ENCODE data around the gene ASXL1. TPM values are rescaled to one million over a fixed set of nuclear protein-coding genes. Genes with fewer than 3 reads are reported as not detected.

ASXL1 gene
- total RNA-seq, 1 donor from 2014 or later, result 97.5 TPM

- DNase-seq (ENCODE audit: extremely low spot score in 2 of 2), result no peak
- Histone ChIP-seq H3K4me3 (no peak overlapping the region), H3K4me1 (peaks cover 28% of the 10 kb centered on the region), H3K9me3 (no peaks in the 10 kb centered on the region), H3K27ac (no peak overlapping the region), H3K27me3 (no peaks in the 10 kb centered on the region), H3K36me3 (peaks cover 0 to 22% of the 10 kb centered on the region in 2 donors)
- intact Hi-C loops (cut with DNase I), result no loop called here
- TF ChIP-seq POLR2A (IDR thresholded peaks at IDR 0.05) (no peak), POLR2AphosphoS5 (IDR thresholded peaks at IDR 0.05; ENCODE audit: insufficient read depth in 1 of 2, low read depth in 1 of 2) (no peak), CTCF (IDR thresholded peaks at IDR 0.05) (no peak)
Measured at GRCh38 chr20:32449890-32450401, 91.8 kb downstream of the ASXL1 start.

- H3K27ac ChIP-seq, result no peak overlapping the region
- H3K27me3 ChIP-seq, result no peaks in the 10 kb centered on the region
- no peak for TF ChIP-seq POLR2A (IDR thresholded peaks at IDR 0.05)
- no peak for TF ChIP-seq CTCF (IDR thresholded peaks at IDR 0.05)
- no peak for TF ChIP-seq POLR2AphosphoS5 (IDR thresholded peaks at IDR 0.05; ENCODE audit: insufficient read depth in 1 of 2, low read depth in 1 of 2)
- H3K4me3 ChIP-seq, result no peak overlapping the region
- H3K9me3 ChIP-seq, result no peaks in the 10 kb centered on the region
- intact Hi-C loops (cut with DNase I), result no loop called here
- peaks cover 25% of the 10 kb centered on the region for H3K4me1 ChIP-seq
- no peak for DNase-seq (ENCODE audit: extremely low spot score in 2 of 2)
- H3K36me3 ChIP-seq, result peaks cover 0 to 22% of the 10 kb centered on the region in 2 donors
Measured at GRCh38 chr20:32450484-32451061, 92.4 kb downstream of the ASXL1 start.

GRCh38 chr20:32451340-32451681 is 93.2 kb downstream of the ASXL1 start:
- peaks cover 18% of the 10 kb centered on the region for H3K4me1 ChIP-seq
- TF ChIP-seq CTCF (IDR thresholded peaks at IDR 0.05) (no peak), POLR2A (IDR thresholded peaks at IDR 0.05) (no peak), POLR2AphosphoS5 (IDR thresholded peaks at IDR 0.05; ENCODE audit: insufficient read depth in 1 of 2, low read depth in 1 of 2) (no peak)
- no peak overlapping the region for H3K27ac ChIP-seq
- H3K36me3 ChIP-seq, result peaks cover 0 to 22% of the 10 kb centered on the region in 2 donors
- no peaks in the 10 kb centered on the region for H3K27me3 ChIP-seq
- intact Hi-C loops (cut with DNase I), result no loop called here
- DNase-seq (ENCODE audit: extremely low spot score in 2 of 2), result no peak
- H3K9me3 ChIP-seq, result no peaks in the 10 kb centered on the region
- no peak overlapping the region for H3K4me3 ChIP-seq

GRCh38 chr20:32451682-32452461 is 93.7 kb downstream of the ASXL1 start:
- Histone ChIP-seq H3K9me3 (no peaks in the 10 kb centered on the region), H3K4me3 (no peak overlapping the region), H3K27me3 (no peaks in the 10 kb centered on the region), H3K36me3 (peaks cover 0 to 22% of the 10 kb centered on the region in 2 donors), H3K4me1 (peaks cover 18% of the 10 kb centered on the region), H3K27ac (no peak overlapping the region)
- intact Hi-C loops (cut with DNase I), result no loop called here
- TF ChIP-seq POLR2AphosphoS5 (IDR thresholded peaks at IDR 0.05; ENCODE audit: insufficient read depth in 1 of 2, low read depth in 1 of 2) (no peak), POLR2A (IDR thresholded peaks at IDR 0.05) (no peak), CTCF (IDR thresholded peaks at IDR 0.05) (no peak)
- no peak for DNase-seq (ENCODE audit: extremely low spot score in 2 of 2)
